ENCODE results near the gene SLC39A10. TPM values are rescaled to one million over a fixed set of nuclear protein-coding genes. Genes with fewer than 3 reads are reported as not detected.
A peak's percentile ranks its signal among the peaks of the same experiment; 100 is the strongest.

The SLC39A10 gene
- total and polyA plus RNA-seq, 9 of the 15 experiments (the other 6 are each of a cell fraction or from before 2014, with no cell fraction given): 12.5 to 40.1 (median 23.1) TPM

- TF ChIP-seq, protein P1, sequence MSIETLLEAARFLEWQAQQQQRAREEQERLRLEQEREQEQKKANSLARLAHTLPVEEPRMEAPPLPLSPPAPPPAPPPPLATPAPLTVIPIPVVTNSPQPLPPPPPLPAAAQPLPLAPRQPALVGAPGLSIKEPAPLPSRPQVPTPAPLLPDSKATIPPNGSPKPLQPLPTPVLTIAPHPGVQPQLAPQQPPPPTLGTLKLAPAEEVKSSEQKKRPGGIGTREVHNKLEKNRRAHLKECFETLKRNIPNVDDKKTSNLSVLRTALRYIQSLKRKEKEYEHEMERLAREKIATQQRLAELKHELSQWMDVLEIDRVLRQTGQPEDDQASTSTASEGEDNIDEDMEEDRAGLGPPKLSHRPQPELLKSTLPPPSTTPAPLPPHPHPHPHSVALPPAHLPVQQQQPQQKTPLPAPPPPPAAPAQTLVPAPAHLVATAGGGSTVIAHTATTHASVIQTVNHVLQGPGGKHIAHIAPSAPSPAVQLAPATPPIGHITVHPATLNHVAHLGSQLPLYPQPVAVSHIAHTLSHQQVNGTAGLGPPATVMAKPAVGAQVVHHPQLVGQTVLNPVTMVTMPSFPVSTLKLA (conservative IDR thresholded peaks at IDR 0.05): peak; percentile 55 to 62; a peak in 3 of 4 replicates
- TF ChIP-seq NFXL1 (CRISPR knock-in tag; IDR thresholded peaks at IDR 0.05) (no peak), ZNF217 (CRISPR knock-in tag; IDR thresholded peaks at IDR 0.05) (no peak), PRDM10 (IDR thresholded peaks at IDR 0.05; ENCODE audit: partially characterized antibody) (no peak)
Observed at GRCh38 chr2:195656859-195657633, at the start of gene SLC39A10 (continued).

All from K562 (cell line).